ENCODE measurements around the gene SSRP1. TPM values are rescaled to one million over a fixed set of nuclear protein-coding genes. Genes with fewer than 3 reads are reported as not detected.

Gene SSRP1
- total RNA-seq, 1 experiment from 2014 or later = 173 TPM

GRCh38 chr11:57377107-57377506, 41.4 kb upstream of the SSRP1 start:
- H3K27me3 ChIP-seq (ENCODE audit: control insufficient read depth, insufficient read depth, low read length) = peaks cover 2% of the 10 kb centered on the region; the same call in 1 of the 2 replicates
- H3K9me3 ChIP-seq (ENCODE audit: control insufficient read depth, insufficient read depth, low read depth, low read length) = no peaks in the 10 kb centered on the region
- no peaks in the 10 kb centered on the region for H3K36me3 ChIP-seq (ENCODE audit: control insufficient read depth, insufficient read depth, low read length)
- intact Hi-C loops (cut with micrococcal nuclease; ENCODE audit: unreplicated experiment) (no loop called here), in situ Hi-C loops (cut with HindIII; ENCODE audit: low pct_unique_long_range_greater_than_20kb, low sequenced_read_pairs) (no loop called here)
- no TSS peak for BruUV-seq (replicated peaks)
- DNase-seq (ENCODE audit: low read depth, low spot score) (no peak), ATAC-seq (no peak; the same call in 1 of the 2 replicates)
- H3K4me3 ChIP-seq (ENCODE audit: low read depth in 2 of 2, low read length in 2 of 2) = no peak overlapping the region
- no peaks in the 10 kb centered on the region; the same call in 1 of the 2 replicates for H3K4me1 ChIP-seq (ENCODE audit: control insufficient read depth, insufficient read depth, low read length)
- ChIA-PET CTCF (no interaction called here), POLR2A (no interaction called here)
- no peak overlapping the region for H3K27ac ChIP-seq (ENCODE audit: low read length)
- no peak for TF ChIP-seq CTCF (IDR thresholded peaks at IDR 0.05)
- no peak for TF ChIP-seq TCF7L2 (IDR thresholded peaks at IDR 0.05; ENCODE audit: low read depth, low read length)
- no peak for TF ChIP-seq REST (IDR thresholded peaks at IDR 0.05; ENCODE audit: insufficient read depth in 1 of 2, low read depth in 2 of 2, low read length in 1 of 2)
- TF ChIP-seq POLR2AphosphoS5 (IDR thresholded peaks at IDR 0.05; ENCODE audit: low read depth, low read length) = no peak
- TF ChIP-seq SIN3A (IDR thresholded peaks at IDR 0.05; ENCODE audit: borderline replicate concordance, insufficient read depth, low read depth, low read length) = no peak

- no peaks in the 10 kb centered on the region; the same call in 1 of the 2 replicates for H3K4me1 ChIP-seq (ENCODE audit: control insufficient read depth, insufficient read depth, low read length)
- H3K4me3 ChIP-seq (ENCODE audit: low read depth in 2 of 2, low read length in 2 of 2) = no peak overlapping the region
- in situ Hi-C loops (cut with HindIII; ENCODE audit: low pct_unique_long_range_greater_than_20kb, low sequenced_read_pairs) = no loop called here
- no peaks in the 10 kb centered on the region for H3K9me3 ChIP-seq (ENCODE audit: control insufficient read depth, insufficient read depth, low read depth, low read length)
- no TSS peak for BruUV-seq (replicated peaks)
- peaks cover 3% of the 10 kb centered on the region; the same call in 1 of the 2 replicates for H3K27me3 ChIP-seq (ENCODE audit: control insufficient read depth, insufficient read depth, low read length)
- TF ChIP-seq TCF7L2 (IDR thresholded peaks at IDR 0.05; ENCODE audit: low read depth, low read length) = no peak
- no peak for TF ChIP-seq SIN3A (IDR thresholded peaks at IDR 0.05; ENCODE audit: borderline replicate concordance, insufficient read depth, low read depth, low read length)
- no peak for TF ChIP-seq REST (IDR thresholded peaks at IDR 0.05; ENCODE audit: insufficient read depth in 1 of 2, low read depth in 2 of 2, low read length in 1 of 2)
- TF ChIP-seq CTCF (IDR thresholded peaks at IDR 0.05) = no peak
- TF ChIP-seq POLR2AphosphoS5 (IDR thresholded peaks at IDR 0.05; ENCODE audit: low read depth, low read length) = no peak
- DNase-seq (ENCODE audit: low read depth, low spot score) (no peak), ATAC-seq (no peak; the same call in 1 of the 2 replicates)
- intact Hi-C loops (cut with micrococcal nuclease; ENCODE audit: unreplicated experiment) = no loop called here
- CTCF ChIA-PET = no interaction called here
- H3K36me3 ChIP-seq (ENCODE audit: control insufficient read depth, insufficient read depth, low read length) = no peaks in the 10 kb centered on the region
- no peak overlapping the region for H3K27ac ChIP-seq (ENCODE audit: low read length)
- POLR2A ChIA-PET = no interaction called here
These were observed 40.7 kb upstream of the SSRP1 start for GRCh38 chr11:57376095-57377090.
